ENCODE measurements around the gene HACD1. TPM values are rescaled to one million over a fixed set of nuclear protein-coding genes. Genes with fewer than 3 reads are reported as not detected.
A peak's percentile ranks its signal among the peaks of the same experiment; 100 is the strongest.

The HACD1 gene
- total RNA-seq, 4 donors from 2014 or later, result 6.1 to 9.3 (median 7.5) TPM

GRCh38 chr10:17649052-17649451 is 31.9 kb upstream of the HACD1 start:
- TF ChIP-seq EP300 (IDR thresholded peaks at IDR 0.05) (no peak), POLR2A (IDR thresholded peaks at IDR 0.05) (no peak), CTCF (IDR thresholded peaks at IDR 0.05) (no peak)
- Histone ChIP-seq H3K9me3 (no peaks in the 10 kb centered on the region), H3K36me3 (peaks cover 0 to 13% (median 0%) of the 10 kb centered on the region in 3 donors), H3K27me3 (no peaks in the 10 kb centered on the region), H3K27ac (no peak overlapping the region), H3K4me1 (peaks cover 0 to 73% (median 24%) of the 10 kb centered on the region in 4 donors), H3K4me3 (no peak overlapping the region)
- WGBS, 2 donors, result 93 to 94% methylated on average over 4 of the region's 4 CpGs
- DNase-seq (ENCODE audit: low spot score in 2 of 2), result no peak

- Histone ChIP-seq H3K4me3 (no peak overlapping the region), H3K4me1 (peaks cover 0 to 73% (median 24%) of the 10 kb centered on the region in 4 donors)
These were observed 31.3 kb upstream of the HACD1 start for GRCh38 chr10:17648243-17649035.

GRCh38 chr10:17647326-17647725 is 30.2 kb upstream of the HACD1 start:
- peaks cover 0 to 73% (median 28%) of the 10 kb centered on the region in 4 donors for H3K4me1 ChIP-seq
- H3K4me3 ChIP-seq, result no peak overlapping the region

More at GRCh38 chr10:17648243-17649035, 31.3 kb upstream of the HACD1 start:
- DNase-seq (ENCODE audit: low spot score in 2 of 2), result no peak
- peaks cover 0 to 13% (median 0%) of the 10 kb centered on the region in 3 donors for H3K36me3 ChIP-seq
- no peaks in the 10 kb centered on the region for H3K9me3 ChIP-seq
- no peaks in the 10 kb centered on the region for H3K27me3 ChIP-seq
- 91 to 93% methylated on average over 10 of the region's 10 CpGs for WGBS, 2 donors
- no peak for TF ChIP-seq POLR2A (IDR thresholded peaks at IDR 0.05)
- TF ChIP-seq EP300 (IDR thresholded peaks at IDR 0.05), result no peak
- no peak for TF ChIP-seq CTCF (IDR thresholded peaks at IDR 0.05)
- H3K27ac ChIP-seq, result no peak overlapping the region

GRCh38 chr10:17645621-17646345 is 28.6 kb upstream of the HACD1 start:
- H3K36me3 ChIP-seq, result peaks cover 0 to 9% (median 0%) of the 10 kb centered on the region in 3 donors
- WGBS, 2 donors, result 73 to 74% methylated on average over 6 of the region's 6 CpGs
- peak overlapping the region in 1 of 4 donors; percentile 16 for H3K27ac ChIP-seq
- no peak for DNase-seq (ENCODE audit: low spot score in 2 of 2)
- H3K4me1 ChIP-seq, result peaks cover 0 to 61% (median 25%) of the 10 kb centered on the region in 4 donors
- peak overlapping the region in 2 of 4 donors; percentile 78 to 81 for H3K4me3 ChIP-seq
- no peaks in the 10 kb centered on the region for H3K27me3 ChIP-seq
- H3K9me3 ChIP-seq, result no peaks in the 10 kb centered on the region
- TF ChIP-seq CTCF (IDR thresholded peaks at IDR 0.05) (no peak), POLR2A (IDR thresholded peaks at IDR 0.05) (no peak), EP300 (IDR thresholded peaks at IDR 0.05) (no peak)

More at GRCh38 chr10:17647326-17647725, 30.2 kb upstream of the HACD1 start:
- no peaks in the 10 kb centered on the region for H3K27me3 ChIP-seq
- 46 to 52% methylated on average over 3 of the region's 3 CpGs for WGBS, 2 donors
- no peaks in the 10 kb centered on the region for H3K9me3 ChIP-seq
- H3K36me3 ChIP-seq, result peaks cover 0 to 9% (median 0%) of the 10 kb centered on the region in 3 donors
- no peak overlapping the region for H3K27ac ChIP-seq
- TF ChIP-seq CTCF (IDR thresholded peaks at IDR 0.05) (no peak), POLR2A (IDR thresholded peaks at IDR 0.05) (no peak), EP300 (IDR thresholded peaks at IDR 0.05) (no peak)
- DNase-seq (ENCODE audit: low spot score in 2 of 2), result no peak

All from tibial nerve (tissue), 4 donors.